C4-2B (cell line): ENCODE results near the gene SELPLG.

ENCODE experiments used
- H3K27ac ChIP-seq: fragments of 450-650 bp; 2 replicates; pipeline ENCODE4 v1.5.1; 2017
- CTCF ChIP-seq: fragments of 450-650 bp; conservative IDR thresholded peaks from 2 replicates; pipeline ENCODE4 v1.5.1; 2017; ENCODE audit warnings: mild to moderate bottlenecking
- ZFX ChIP-seq: fragments of 450-650 bp; IDR thresholded peaks from 2 replicates; pipeline ENCODE4 v1.6.1; 2017

The SELPLG gene

GRCh38 chr12:108675792-108676191 is 42.1 kb upstream of the SELPLG start:
- no peak for TF ChIP-seq ZFX
- no peak for TF ChIP-seq CTCF
- no peak overlapping the region for H3K27ac ChIP-seq

- no peak overlapping the region for H3K27ac ChIP-seq
- TF ChIP-seq CTCF (no peak), ZFX (no peak)
These were observed 38.4 kb upstream of the SELPLG start for GRCh38 chr12:108672054-108672453.

GRCh38 chr12:108671110-108671509 is 37.4 kb upstream of the SELPLG start:
- TF ChIP-seq CTCF (no peak), ZFX (no peak)
- H3K27ac ChIP-seq: no peak overlapping the region

- TF ChIP-seq ZFX (no peak), CTCF (no peak)
- H3K27ac ChIP-seq: no peak overlapping the region
These were observed 36.5 kb upstream of the SELPLG start for GRCh38 chr12:108670066-108670631.

- no peak for TF ChIP-seq ZFX
- no peak for TF ChIP-seq CTCF
- H3K27ac ChIP-seq: no peak overlapping the region
These were observed 34.8 kb upstream of the SELPLG start for GRCh38 chr12:108668542-108668941.

GRCh38 chr12:108668063-108668462 is 34.4 kb upstream of the SELPLG start:
- TF ChIP-seq ZFX: no peak
- TF ChIP-seq CTCF: no peak
- H3K27ac ChIP-seq: no peak overlapping the region

- H3K27ac ChIP-seq: no peak overlapping the region
- TF ChIP-seq ZFX (no peak), CTCF (no peak)
These were observed 33.7 kb upstream of the SELPLG start for GRCh38 chr12:108667349-108667748.
